K562 (cell line): Measurements from ENCODE around the gene GCA. TPM values are rescaled to one million over a fixed set of nuclear protein-coding genes. Genes with fewer than 3 reads are reported as not detected.

ENCODE experiments used
- ATAC-seq: fragments of 200-7000 bp; cut with Tn5 transposase; 3 replicates; pipeline ENCODE4 v1.9.1; 2020; ENCODE audit warnings: moderate library complexity
- BruUV-seq: library from RNA; stranded (reverse); fragments of 400-500 nt; replicated peaks from 2 replicates; lab custom pipeline; 2021; lab: Mats Ljungman, UMichigan
- CTCF ChIA-PET: fragments of 300-600 bp; formaldehyde crosslinking; extraction: SDS; loops from one replicate; lab custom pipeline; 2021; ENCODE audit warnings: low intra/inter-chr PET ratio; lab: Yijun Ruan, JAX
- POLR2A ChIA-PET: fragments of 300-600, 350-650 bp; sonication (Branson Sonifier 250); formaldehyde crosslinking; extraction: SDS; loops from one replicate; lab custom pipeline; 2021; ENCODE audit warnings: antibody characterized with exemption, inconsistent platforms; lab: Yijun Ruan, JAX
- DNase-seq, 4 experiments: peaks; one replicate each; pipeline versions ENCODE4 v3.0.0 to v3.0.0-alpha.2; 2011 to 2018; ENCODE audit warnings: low spot score in 3 of 4, mixed read lengths in 3 of 4; ENCODE audit errors: extremely low read depth in 1 of 4
- FAIRE-seq: peaks from 2 replicates; lab custom pipeline; 2011; peaks lifted over from hg19 to GRCh38; lab: Jason Lieb, UNC
- H2AFZ ChIP-seq: 2 replicates; pipeline ENCODE4 v1.6.0; 2011; ENCODE audit warnings: low read depth, low read length, control low read depth, inconsistent platforms
- H3K27ac ChIP-seq: fragments of 200-600 bp; 3 replicates; pipeline ENCODE4 v1.8.0; 2011; ENCODE audit warnings: low read depth, mild to moderate bottlenecking, control low read depth, inconsistent platforms, low read length, moderate library complexity, mixed read lengths; ENCODE audit errors: extremely low read depth
- H3K27me3 ChIP-seq, 2 experiments: fragments of 300-600 bp in 1 of 2; 2 replicates in 1 of 2; 3 replicates in 1 of 2; pipeline versions ENCODE4 v1.6.0 to v1.8.0; 2011; ENCODE audit warnings: inconsistent platforms in 2 of 2, low read length in 2 of 2, mild to moderate bottlenecking in 1 of 2, mixed read lengths in 1 of 2, moderate library complexity in 1 of 2; ENCODE audit not compliant: control insufficient read depth in 2 of 2, insufficient read depth in 2 of 2
- H3K36me3 ChIP-seq: fragments of 300-600 bp; 3 replicates; pipeline ENCODE4 v1.8.0; 2011; ENCODE audit warnings: mild to moderate bottlenecking, low read length, inconsistent platforms; ENCODE audit not compliant: control insufficient read depth, insufficient read depth
- H3K4me1 ChIP-seq, 2 experiments: fragments of 200-600 bp in 1 of 2; replicated peaks in 1 of 2; 2 replicates in 1 of 2; 3 replicates in 1 of 2; pipeline versions ENCODE4 v1.5.1 to v1.8.0; 2011; ENCODE audit warnings: inconsistent platforms in 2 of 2, low read length in 2 of 2, mild to moderate bottlenecking in 1 of 2, mixed read lengths in 1 of 2, moderate library complexity in 1 of 2; ENCODE audit not compliant: control insufficient read depth in 2 of 2, insufficient read depth in 2 of 2
- H3K4me2 ChIP-seq: 2 replicates; pipeline ENCODE4 v1.6.1; 2011; ENCODE audit warnings: low read length, control low read depth, inconsistent platforms, mixed read lengths; ENCODE audit not compliant: insufficient read depth
- H3K4me3 ChIP-seq: fragments of 200-600 bp; sonication (generic), shearing (Covaris generic); 2 replicates; pipeline ENCODE4 v1.5.1; 2016; ENCODE audit warnings: control low read depth, inconsistent platforms
- H3K79me2 ChIP-seq: fragments of 200-600 bp; 3 replicates; pipeline ENCODE4 v1.8.0; 2011; ENCODE audit warnings: low read length, inconsistent platforms; ENCODE audit not compliant: control insufficient read depth, insufficient read depth
- H3K9ac ChIP-seq, 2 experiments: 2 replicates each; pipeline versions ENCODE4 v1.6.0 to v1.6.1; 2011; ENCODE audit warnings: low read depth in 2 of 2, low read length in 2 of 2, control low read depth in 1 of 2, inconsistent platforms in 1 of 2, mild to moderate bottlenecking in 1 of 2, mixed read lengths in 1 of 2; ENCODE audit not compliant: insufficient read depth in 1 of 2
- H3K9me1 ChIP-seq: one replicate; pipeline ENCODE4 v1.6.0; 2011; ENCODE audit warnings: inconsistent platforms, mild to moderate bottlenecking, low read length, moderate library complexity; ENCODE audit not compliant: control insufficient read depth, insufficient read depth
- H3K9me3 ChIP-seq: replicated peaks from 2 replicates; pipeline ENCODE4 v1.5.1; 2011; ENCODE audit warnings: low read depth, low read length, inconsistent platforms; ENCODE audit not compliant: control insufficient read depth, insufficient read depth
- H4K20me1 ChIP-seq: replicated peaks from 2 replicates; pipeline ENCODE4 v1.6.1; 2011; ENCODE audit warnings: low read length, inconsistent platforms, mixed read lengths; ENCODE audit not compliant: control insufficient read depth, insufficient read depth
- BDP1 ChIP-seq: IDR thresholded peaks from 3 replicates; pipeline ENCODE4 v1.6.1; 2011; ENCODE audit not compliant: insufficient read length, insufficient read depth
- FOSL1 ChIP-seq: fragments of 200-800 bp; sonication (Bioruptor generic); conservative IDR thresholded peaks from 2 replicates; pipeline ENCODE4 v1.6.1; 2016; ENCODE audit warnings: missing genetic modification characterization, missing compliant biosample characterization
- HDAC3 ChIP-seq: fragments of 450-650 bp; IDR thresholded peaks from 2 replicates; pipeline ENCODE4 v1.6.1; 2018; ENCODE audit warnings: borderline replicate concordance, mild to moderate bottlenecking, moderate library complexity; ENCODE audit not compliant: partially characterized antibody
- NFYB ChIP-seq: IDR thresholded peaks from 2 replicates; pipeline ENCODE4 v1.6.1; 2011; ENCODE audit warnings: mild to moderate bottlenecking, moderate library complexity; ENCODE audit not compliant: insufficient read length; ENCODE audit errors: extremely low read depth
- NR2C1 ChIP-seq, 2 experiments: fragments of 450-650 bp; IDR thresholded peaks; 2 replicates each; pipeline ENCODE4 v1.6.1; 2017; ENCODE audit warnings: mild to moderate bottlenecking in 2 of 2, antibody characterized with exemption in 1 of 2, inconsistent platforms in 1 of 2, missing compliant biosample characterization in 1 of 2, missing genetic modification characterization in 1 of 2
- PML ChIP-seq: IDR thresholded peaks from 2 replicates; pipeline ENCODE4 v1.6.1; 2012; ENCODE audit warnings: low read length, inconsistent platforms
- POLR3A ChIP-seq: IDR thresholded peaks from 2 replicates; pipeline ENCODE4 v1.6.1; 2011; ENCODE audit warnings: borderline replicate concordance, mild to moderate bottlenecking, moderate library complexity; ENCODE audit not compliant: insufficient read length, insufficient read depth; ENCODE audit errors: extremely low read depth
- WGBS: fragments of 100-300 bp; shearing (Covaris generic); methylation state at CpG from one replicate; pipeline ENCODE4 v1.1.6; 2016; ENCODE audit warnings: low coverage, mixed read lengths; ENCODE audit not compliant: insufficient coverage; ENCODE audit errors: missing lambda C conversion rate; 5-methylcytosine and 5-hydroxymethylcytosine counted together
- in situ Hi-C: fragments of 300-500 bp; cut with MboI; formaldehyde crosslinking; loops from 4 replicates; pipeline ENCODE4 v1.15.0; 2018; ENCODE audit warnings: inconsistent platforms, mixed read lengths
- intact Hi-C: fragments of 100-400 bp; cut with micrococcal nuclease; formaldehyde crosslinking; loops from 2 replicates; pipeline ENCODE4 v1.14.2; 2022
- polyA plus RNA-seq, 8 experiments: library from polyadenylated mRNA; depleted of rRNA in 4 of 8; stranded (reverse) in 5 of 8; unstranded in 3 of 8; fragments of >200 nt; fragmentation: Nextera tagmentation in 2 of 8; fragmentation: Illumina TruSeq in 1 of 8; extraction: Ambion mirVana in 2 of 8; extraction: Trizol in 1 of 8; gene quantifications; 2 replicates each; pipeline versions ENCODE4 v1.2.1 to v1.2.3, GENCODE V29; 2011 to 2014; ENCODE audit warnings: inconsistent platforms in 1 of 8, missing spikeins in 1 of 8
- total RNA-seq, 7 experiments: library from RNA; depleted of rRNA in 6 of 7; stranded (reverse); fragments of >200 nt in 6 of 7; fragmentation: Illumina TruSeq in 2 of 7; extraction: Trizol in 2 of 7; gene quantifications; 2 replicates each; pipeline versions ENCODE4 v1.2.1 to v1.2.3, GENCODE V29; 2011 to 2021; ENCODE audit warnings: low replicate concordance in 1 of 7

GCA gene
- total and polyA plus RNA-seq, 9 of the 15 experiments (the other 6 are each of a cell fraction or from before 2014, with no cell fraction given): 0.24 to 0.79 (median 0.41) TPM; not detected in 1

DNA sequence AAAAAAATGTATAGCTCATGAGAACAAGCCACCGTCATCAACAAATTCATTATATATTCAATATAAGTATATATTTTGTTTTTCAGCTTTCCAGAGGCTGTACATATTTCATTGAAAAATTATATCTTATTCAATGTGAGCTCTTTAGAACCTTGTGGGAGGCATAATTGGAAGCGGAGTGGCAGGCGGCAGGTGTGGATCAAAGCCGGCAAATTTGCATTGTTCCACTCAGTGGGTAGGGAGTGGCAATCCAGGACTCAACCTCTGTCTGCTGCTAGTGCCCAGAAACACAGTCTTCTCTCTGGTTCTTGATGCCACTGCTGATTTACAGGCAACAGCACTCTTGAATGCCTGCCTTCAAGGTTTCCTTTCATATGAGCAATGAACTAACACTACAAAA lies 46.9 kb downstream of the GCA start:
- BruUV-seq: no TSS peak
- no peaks in the 10 kb centered on the region for H3K9me1 ChIP-seq
- H3K36me3 ChIP-seq: no peaks in the 10 kb centered on the region
- WGBS: 2% methylated on average over 4 of the region's 4 CpGs
- H3K27ac ChIP-seq: no peak overlapping the region
- TF ChIP-seq FOSL1 (tag) (no peak), PML (no peak), NR2C1 (IDR thresholded peaks at IDR 0.05) (no peak), NR2C1 (tag; IDR thresholded peaks at IDR 0.05) (no peak)
- H2AFZ ChIP-seq: no peak overlapping the region
- H3K27me3 ChIP-seq: no peaks in the 10 kb centered on the region
- ChIA-PET CTCF (no interaction called here), POLR2A (no interaction called here)
- H3K9ac ChIP-seq: no peak overlapping the region
- no peak overlapping the region for H3K4me3 ChIP-seq
- H3K4me2 ChIP-seq: no peak overlapping the region
- in situ Hi-C loops: no loop called here
- no peaks in the 10 kb centered on the region for H4K20me1 ChIP-seq
- FAIRE-seq (no peak), ATAC-seq (no peak), DNase-seq (no peak)
- H3K9me3 ChIP-seq: 0 out of 2 replicates have a peak, but pooled peaks cover 2% of the 10 kb centered on the region
- intact Hi-C loops: no loop called here
- no peaks in the 10 kb centered on the region for H3K4me1 ChIP-seq
- no peaks in the 10 kb centered on the region for H3K79me2 ChIP-seq

DNA sequence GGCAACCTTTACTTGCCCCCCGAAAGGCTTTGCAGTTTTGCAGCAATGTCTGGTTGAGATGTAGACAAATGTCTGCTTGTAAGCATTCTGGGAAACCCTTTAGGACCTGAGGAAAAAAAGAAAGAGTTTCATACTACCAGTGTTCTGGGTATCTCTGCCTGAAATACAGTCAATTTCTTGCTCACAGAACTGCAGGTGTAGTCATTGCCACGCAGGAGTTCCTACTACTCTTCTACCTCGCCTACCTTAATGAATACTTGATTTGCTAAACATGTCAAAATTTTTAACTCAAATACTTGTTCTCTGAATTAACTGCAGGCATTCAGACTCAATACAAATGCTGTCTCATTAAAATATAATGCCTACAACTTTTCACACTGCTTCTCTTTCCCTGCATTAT lies 56.4 kb downstream of the GCA start:
- in situ Hi-C loops: no loop called here
- TF ChIP-seq BDP1: no peak
- no peak for TF ChIP-seq HDAC3
- TF ChIP-seq NFYB: no peak
- no peak for TF ChIP-seq POLR3A
- ChIA-PET POLR2A (no interaction called here), CTCF (no interaction called here)
- H3K9me3 ChIP-seq: no peaks in the 10 kb centered on the region
- no peak overlapping the region for H2AFZ ChIP-seq
- no peaks in the 10 kb centered on the region for H3K4me1 ChIP-seq
- no TSS peak for BruUV-seq
- H3K27me3 ChIP-seq: no peaks in the 10 kb centered on the region
- no peaks in the 10 kb centered on the region for H4K20me1 ChIP-seq
- intact Hi-C loops: no loop called here
- no peak overlapping the region for H3K4me2 ChIP-seq
- ATAC-seq (no peak), FAIRE-seq (no peak), DNase-seq (no peak)
- no peak overlapping the region for H3K9ac ChIP-seq
- H3K36me3 ChIP-seq: no peaks in the 10 kb centered on the region
- no peak overlapping the region for H3K4me3 ChIP-seq
- H3K79me2 ChIP-seq: no peaks in the 10 kb centered on the region
- no peak overlapping the region for H3K27ac ChIP-seq
- no peaks in the 10 kb centered on the region for H3K9me1 ChIP-seq
- WGBS: 0% methylated on average over 3 of the region's 3 CpGs
